Midbrain (tissue), 1 donor: ENCODE results near the gene AKR1C2.
"Not testable (repeated sequence)": the region's sequence is repeated elsewhere in the genome, so short reads cannot be mapped to it uniquely, and the experiment has no call there.

Experiments
- DNase-seq: peaks from one replicate; lab custom pipeline; 2025; lab: John Stamatoyannopoulos, UW

Gene AKR1C2

GRCh38 chr10:5023177-5023805 lies 19.6 kb upstream of the AKR1C2 start:
- no peak for DNase-seq

GRCh38 chr10:5021624-5022290 lies 18.1 kb upstream of the AKR1C2 start:
- not testable (repeated sequence) for DNase-seq

GRCh38 chr10:5019770-5020612 lies 16.3 kb upstream of the AKR1C2 start:
- not testable (repeated sequence) for DNase-seq

- DNase-seq, result not testable (repeated sequence)
Measured at GRCh38 chr10:5018671-5019277, 15.1 kb upstream of the AKR1C2 start.

GRCh38 chr10:5018134-5018533 lies 14.5 kb upstream of the AKR1C2 start:
- DNase-seq, result no peak

GRCh38 chr10:5014936-5015335 lies 11.3 kb upstream of the AKR1C2 start:
- no peak for DNase-seq

- not testable (repeated sequence) for DNase-seq
Measured at GRCh38 chr10:5014200-5014910, 10.7 kb upstream of the AKR1C2 start.

- DNase-seq, result no peak
Measured at GRCh38 chr10:5013385-5013784, 9.7 kb upstream of the AKR1C2 start.

GRCh38 chr10:5012595-5012994 lies 8.9 kb upstream of the AKR1C2 start:
- DNase-seq, result no peak

GRCh38 chr10:5011392-5011791 lies 7.7 kb upstream of the AKR1C2 start:
- DNase-seq, result not testable (repeated sequence)

GRCh38 chr10:5010043-5010442 lies 6.4 kb upstream of the AKR1C2 start:
- not testable (repeated sequence) for DNase-seq

- DNase-seq, result not testable (repeated sequence)
Measured at GRCh38 chr10:5008857-5009548, 5.3 kb upstream of the AKR1C2 start.

GRCh38 chr10:5004501-5004900 lies 844 bp upstream of the AKR1C2 start:
- DNase-seq, result not testable (repeated sequence)

- DNase-seq, result not testable (repeated sequence)
Measured at GRCh38 chr10:5004030-5004385, 351 bp upstream of the AKR1C2 start.

GRCh38 chr10:5002013-5002727 lies 1.5 kb downstream of the AKR1C2 start:
- no peak for DNase-seq

- DNase-seq, result no peak
Measured at GRCh38 chr10:4998671-4999070, 5.0 kb downstream of the AKR1C2 start.

- DNase-seq, result not testable (repeated sequence)
Measured at GRCh38 chr10:4994260-4994659, 9.4 kb downstream of the AKR1C2 start.

GRCh38 chr10:4992564-4992963 lies 11.1 kb downstream of the AKR1C2 start:
- DNase-seq, result not testable (repeated sequence)

- DNase-seq, result not testable (repeated sequence)
Measured at GRCh38 chr10:4991463-4991862, 12.2 kb downstream of the AKR1C2 start.

GRCh38 chr10:4990217-4990616 lies 13.4 kb downstream of the AKR1C2 start:
- DNase-seq, result no peak
